ENCODE results near the gene MAOB.

- TF ChIP-seq ZNF544 (tag by site-specific recombination; IDR thresholded peaks at IDR 0.05) (no peak), ZNF274 (IDR thresholded peaks at IDR 0.05; ENCODE audit: low read length) (no peak), ZNF274 (tag by site-specific recombination; IDR thresholded peaks at IDR 0.05; ENCODE audit: borderline replicate concordance) (no peak), CTCF (tag by site-specific recombination; IDR thresholded peaks at IDR 0.05) (no peak), ZBTB8A (tag by site-specific recombination; IDR thresholded peaks at IDR 0.05) (no peak), ZNF335 (tag by site-specific recombination; conservative IDR thresholded peaks at IDR 0.05) (no peak), ZNF580 (tag by site-specific recombination; IDR thresholded peaks at IDR 0.05) (no peak), ZNF510 (tag by site-specific recombination; IDR thresholded peaks at IDR 0.05; ENCODE audit: insufficient replicate concordance) (no peak), ZNF121 (tag by site-specific recombination; IDR thresholded peaks at IDR 0.05) (no peak)
Measured at GRCh38 chrX:43734444-43734843, 147.8 kb downstream of the MAOB start.
